ENCODE measurements around the gene KCNJ18.
"Not testable (repeated sequence)": the region's sequence is repeated elsewhere in the genome, so short reads cannot be mapped to it uniquely, and the experiment has no call there.

KCNJ18 gene

DNA sequence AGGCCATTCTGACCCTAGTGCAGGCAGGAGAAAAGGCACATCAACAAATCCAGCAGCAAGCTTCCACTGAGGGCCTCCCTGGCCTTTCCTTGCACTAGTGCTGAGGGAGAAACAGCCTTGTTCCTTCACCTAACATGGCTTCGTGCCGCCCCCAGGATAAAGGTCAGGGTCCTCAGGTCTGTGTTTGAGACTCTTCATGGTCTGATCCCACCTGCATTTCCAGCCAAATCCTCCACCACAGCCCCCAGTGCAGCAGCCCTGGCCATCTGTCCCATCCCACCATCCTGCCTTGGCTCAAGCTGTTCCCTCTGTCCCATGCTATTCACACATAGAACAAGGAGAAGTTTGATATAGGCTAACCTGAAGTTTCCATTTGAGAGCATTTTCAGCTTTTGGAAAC lies 20.9 kb upstream of the KCNJ18 start:
- DNase-seq (ENCODE audit: low spot score), result not testable (repeated sequence)

DNA sequence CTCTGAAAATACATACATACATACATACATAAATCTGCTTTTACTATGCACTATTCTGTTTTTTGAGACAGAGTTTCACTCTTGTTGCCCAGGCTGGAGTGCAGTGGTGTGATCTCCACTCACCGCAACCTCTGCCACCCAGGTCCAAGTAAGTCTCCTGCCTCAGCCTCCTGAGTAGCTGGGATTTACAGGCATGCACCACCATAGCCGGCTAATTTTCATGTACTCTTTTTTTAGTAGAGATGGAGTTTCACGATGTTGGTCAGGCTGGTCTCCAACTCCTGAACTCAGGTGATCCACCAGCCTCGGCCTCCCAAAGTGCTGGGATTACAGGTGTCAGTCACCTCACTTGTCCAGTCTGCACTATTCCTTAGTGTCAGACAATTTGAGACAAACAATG lies 20.5 kb upstream of the KCNJ18 start:
- not testable (repeated sequence) for DNase-seq (ENCODE audit: low spot score)

DNA sequence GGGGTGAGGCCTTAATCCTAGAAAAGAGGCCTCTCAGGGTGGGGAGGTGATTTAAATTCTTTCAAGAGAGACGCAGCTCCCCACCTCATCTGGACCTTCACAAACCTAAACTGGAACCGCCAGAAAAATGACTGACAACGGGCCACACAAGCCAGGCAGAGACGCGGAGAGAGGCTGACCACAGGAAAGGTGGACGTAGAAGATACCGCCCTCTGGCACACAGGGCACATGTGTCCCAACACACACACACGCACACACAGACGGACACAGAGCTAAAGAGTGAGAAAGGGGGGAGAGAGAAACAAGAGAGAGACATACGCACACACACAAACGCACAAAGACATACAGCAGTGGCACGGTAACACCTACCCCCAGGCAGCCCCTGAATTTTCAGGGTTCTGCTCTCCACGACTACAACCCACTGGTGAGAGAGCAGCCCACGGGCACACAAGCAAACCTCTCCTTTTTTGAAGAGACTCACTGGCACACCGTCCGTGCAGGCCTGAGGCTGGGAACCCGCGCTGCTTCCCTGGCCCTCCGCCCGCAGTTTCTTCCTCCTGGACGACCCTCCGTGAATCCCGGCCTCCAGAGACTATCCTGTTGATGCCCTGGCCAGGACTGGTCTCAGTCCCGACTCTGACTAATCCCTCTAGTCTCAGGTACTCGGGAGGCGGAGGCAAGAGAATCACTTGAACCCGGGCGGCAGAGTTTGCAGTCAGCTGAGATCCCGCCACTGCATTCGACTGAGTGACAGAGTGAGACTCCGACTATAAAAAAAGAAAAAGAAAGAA lies 18.7 kb upstream of the KCNJ18 start:
- DNase-seq (ENCODE audit: low spot score), result not testable (repeated sequence)

DNA sequence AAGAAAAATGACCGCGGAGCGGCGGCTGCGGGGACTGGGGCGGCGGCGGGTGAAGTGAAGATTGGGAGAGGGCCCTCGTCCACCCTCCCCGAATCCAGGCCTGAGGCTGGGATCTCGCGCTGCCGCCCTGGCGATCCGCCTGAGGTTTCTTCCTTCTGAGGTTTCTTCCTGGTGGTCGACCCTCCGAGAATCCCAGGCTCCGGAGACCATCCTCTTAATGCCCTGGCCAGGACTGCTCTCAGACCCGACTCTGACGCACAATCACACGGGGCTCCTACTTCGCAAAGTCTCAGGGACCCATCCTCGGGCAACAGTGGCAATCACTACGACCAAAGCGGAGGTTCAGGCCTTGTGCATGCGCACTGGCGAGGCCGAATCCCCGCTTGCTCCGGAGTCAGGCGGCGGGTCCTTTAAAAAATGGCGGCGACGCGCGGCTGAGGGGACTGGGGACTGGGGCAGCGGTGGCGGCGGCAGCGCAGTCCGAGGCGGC lies 18.0 kb upstream of the KCNJ18 start:
- no peak for DNase-seq (ENCODE audit: low spot score)

DNA sequence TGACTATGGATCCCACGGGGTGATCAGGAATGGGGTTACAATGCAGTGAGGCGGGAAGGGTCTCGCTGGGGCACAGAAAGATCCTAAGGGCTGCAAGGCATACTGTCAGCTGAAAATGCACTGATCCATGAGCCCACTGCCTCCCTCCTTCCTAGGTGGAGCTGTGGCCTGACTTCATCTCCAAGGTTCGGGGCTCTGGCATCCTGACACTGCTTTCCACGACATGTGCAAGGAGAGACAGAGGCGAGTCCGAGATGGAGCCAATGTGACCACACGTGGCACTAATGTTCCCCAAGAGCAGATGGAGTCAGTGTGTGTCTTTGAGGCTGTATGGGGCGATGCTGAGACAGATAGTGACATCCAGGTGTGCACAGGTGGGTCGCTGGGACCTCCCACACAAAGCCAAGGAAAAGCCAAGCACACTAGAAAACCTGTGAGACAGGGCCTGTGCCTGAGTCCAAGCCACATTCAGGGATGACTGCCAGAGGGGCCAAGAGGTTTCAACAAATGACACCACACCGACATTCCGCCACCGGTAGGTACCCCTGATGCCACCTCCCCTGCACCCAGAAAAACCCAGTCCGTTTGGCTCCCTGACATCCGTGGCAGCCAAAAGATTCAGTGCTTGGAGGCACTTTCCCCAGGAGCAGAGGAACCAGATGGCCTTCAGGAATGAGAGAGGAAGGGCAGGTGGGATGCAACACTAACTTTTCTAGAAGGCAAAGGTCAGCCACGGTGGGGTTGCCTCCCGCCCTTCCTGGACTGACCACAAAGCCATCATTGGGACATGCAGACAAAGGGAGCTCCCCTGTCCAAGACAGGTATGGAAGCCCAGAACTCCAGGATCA lies 17.2 kb upstream of the KCNJ18 start:
- not testable (repeated sequence) for DNase-seq (ENCODE audit: low spot score)

DNA sequence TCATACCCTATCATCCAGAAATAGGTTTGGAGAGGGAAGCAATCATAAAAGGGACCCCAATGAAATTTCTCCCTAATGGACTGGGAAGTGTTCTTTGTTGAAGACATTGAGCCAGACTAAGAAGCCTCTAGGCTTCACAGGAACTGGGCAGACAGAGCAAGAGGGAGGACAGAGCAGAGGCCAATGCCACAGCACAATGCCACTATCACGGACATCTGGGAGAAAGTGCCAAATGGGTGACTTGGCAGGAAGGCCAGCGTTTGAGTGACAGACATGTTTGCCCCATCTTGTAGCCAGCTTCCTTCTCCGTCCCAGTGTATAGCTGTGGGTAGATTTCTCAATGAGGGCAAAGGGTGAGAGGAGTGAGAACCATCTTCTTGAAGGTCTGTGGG lies 16.6 kb upstream of the KCNJ18 start:
- DNase-seq (ENCODE audit: low spot score), result not testable (repeated sequence)

DNA sequence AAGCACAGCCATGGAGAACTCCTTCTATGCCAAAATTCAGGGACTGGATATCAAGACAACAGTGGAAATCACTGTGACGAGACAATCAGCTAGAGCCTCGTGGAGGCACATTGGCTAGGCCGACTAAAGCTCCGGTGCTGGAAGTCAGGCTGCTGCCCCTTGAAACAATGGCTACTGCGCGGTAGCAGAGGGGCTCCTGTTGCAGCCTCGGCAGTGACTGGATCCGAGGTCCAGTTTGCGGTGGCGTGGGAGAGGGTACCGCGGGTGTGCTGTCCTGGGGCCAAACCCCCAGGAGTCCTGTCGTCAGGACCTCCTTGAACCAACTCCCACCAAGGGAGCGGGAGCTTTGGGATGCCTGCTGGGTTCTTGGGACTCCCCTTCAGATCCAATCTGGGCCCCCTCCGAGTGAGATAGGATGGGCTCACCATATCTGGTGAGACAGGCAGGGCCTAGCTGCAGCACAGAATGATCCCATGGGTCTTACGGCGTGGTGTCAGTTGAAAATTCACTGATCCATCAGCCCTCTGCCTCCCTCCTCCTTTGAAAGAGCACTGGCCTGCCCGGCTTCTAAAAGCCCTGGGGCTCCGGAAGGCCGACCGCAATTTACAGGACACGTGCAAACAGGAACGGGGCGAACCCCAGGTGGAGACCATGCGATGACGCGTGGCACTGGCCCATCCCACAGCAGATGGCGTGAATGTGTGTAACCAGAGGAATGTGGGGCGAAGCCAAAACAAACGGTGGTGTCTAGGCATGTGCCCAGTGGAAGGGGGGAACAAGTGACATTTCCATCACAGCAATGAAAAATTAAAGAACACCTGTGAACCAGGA lies 15.8 kb upstream of the KCNJ18 start:
- no peak for DNase-seq (ENCODE audit: low spot score)

DNA sequence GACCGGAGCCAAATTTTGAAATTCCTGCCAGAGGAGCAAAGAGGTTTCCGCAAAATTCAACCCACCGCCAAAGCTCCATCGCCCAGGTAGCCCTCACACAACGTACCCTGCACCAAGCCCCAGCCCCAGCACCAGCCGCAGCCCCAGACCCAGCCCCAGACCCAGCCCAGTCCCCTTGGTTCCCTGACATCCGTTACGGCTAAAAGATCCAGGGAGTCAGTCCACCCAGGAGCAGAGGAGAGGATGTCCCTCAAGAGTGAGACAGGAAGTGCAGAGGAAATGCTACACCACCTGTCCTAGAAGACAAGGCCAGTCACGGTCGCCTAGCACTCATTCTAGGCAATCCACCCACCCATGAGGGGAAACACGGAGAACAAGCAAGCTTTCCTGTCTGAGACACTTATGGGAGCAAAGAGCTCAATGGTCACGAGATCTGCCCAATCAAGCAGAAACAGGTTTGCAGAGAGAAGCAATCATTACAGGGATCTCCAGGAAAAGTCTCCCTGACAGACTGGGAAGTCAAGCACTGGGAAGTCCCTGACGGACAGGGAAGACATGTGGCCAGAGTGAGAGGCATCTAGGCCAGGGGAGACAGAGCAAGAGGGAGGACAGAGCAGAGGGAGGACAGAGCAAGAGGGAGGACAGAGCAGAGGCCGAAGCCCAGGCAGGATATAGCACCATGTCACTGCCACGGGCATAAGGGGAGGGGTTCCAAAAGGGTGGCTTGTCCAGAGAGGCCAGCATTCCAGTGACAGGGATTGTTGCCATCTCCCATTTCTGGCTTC lies 15.0 kb upstream of the KCNJ18 start:
- DNase-seq (ENCODE audit: low spot score), result no peak

DNA sequence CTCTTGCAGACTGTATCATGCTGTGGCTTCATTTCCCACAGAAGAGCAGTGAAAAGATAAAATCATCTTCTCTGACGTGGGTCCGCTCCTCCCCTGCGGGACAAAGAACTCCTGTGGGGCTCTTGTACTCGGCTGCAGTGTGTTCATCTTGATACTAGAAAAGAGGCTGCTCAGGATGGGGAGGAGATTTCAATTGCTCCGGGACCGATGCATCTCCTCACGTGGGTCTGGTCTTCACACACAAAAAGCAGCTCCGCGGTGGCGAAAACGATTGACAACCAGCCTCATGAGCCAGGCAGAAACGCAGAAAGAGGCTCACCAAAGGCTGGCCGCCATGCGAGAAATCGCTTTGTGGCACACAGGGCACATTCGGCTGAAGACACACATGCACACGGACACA lies 14.4 kb upstream of the KCNJ18 start:
- no peak for DNase-seq (ENCODE audit: low spot score)

DNA sequence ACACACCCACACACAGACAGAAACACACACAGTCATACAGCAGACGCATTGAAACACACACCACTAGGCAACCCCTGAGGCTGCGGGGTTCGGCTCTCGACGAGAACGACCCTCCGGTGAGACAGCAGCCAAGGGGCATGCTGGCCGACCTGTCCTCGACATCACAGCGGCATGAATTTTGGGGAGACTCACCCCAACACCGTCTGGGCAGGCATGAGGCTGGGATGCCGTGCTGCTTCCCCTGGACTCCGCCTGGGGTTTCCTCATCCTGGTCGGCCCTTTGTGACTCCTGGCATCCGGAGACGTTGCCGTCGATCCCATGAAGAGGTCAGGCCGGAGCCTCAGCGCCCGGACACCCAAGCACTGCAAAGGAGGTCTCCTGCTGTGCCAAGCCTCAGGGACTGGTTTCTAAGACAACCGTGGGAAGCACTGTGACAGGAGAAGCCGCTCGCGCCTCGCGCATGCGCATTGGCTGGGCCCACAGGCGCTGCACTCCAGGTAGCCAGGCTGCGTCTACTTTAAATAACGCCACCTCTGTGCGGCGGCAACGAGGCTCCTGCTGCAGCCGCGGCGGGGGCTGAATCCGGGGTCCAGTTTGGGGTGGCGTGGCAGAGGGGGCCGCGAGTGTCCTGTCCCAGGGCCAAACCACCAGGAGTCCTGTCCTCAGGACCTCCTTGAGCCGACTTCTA lies 13.8 kb upstream of the KCNJ18 start:
- DNase-seq (ENCODE audit: low spot score), result no peak

DNA sequence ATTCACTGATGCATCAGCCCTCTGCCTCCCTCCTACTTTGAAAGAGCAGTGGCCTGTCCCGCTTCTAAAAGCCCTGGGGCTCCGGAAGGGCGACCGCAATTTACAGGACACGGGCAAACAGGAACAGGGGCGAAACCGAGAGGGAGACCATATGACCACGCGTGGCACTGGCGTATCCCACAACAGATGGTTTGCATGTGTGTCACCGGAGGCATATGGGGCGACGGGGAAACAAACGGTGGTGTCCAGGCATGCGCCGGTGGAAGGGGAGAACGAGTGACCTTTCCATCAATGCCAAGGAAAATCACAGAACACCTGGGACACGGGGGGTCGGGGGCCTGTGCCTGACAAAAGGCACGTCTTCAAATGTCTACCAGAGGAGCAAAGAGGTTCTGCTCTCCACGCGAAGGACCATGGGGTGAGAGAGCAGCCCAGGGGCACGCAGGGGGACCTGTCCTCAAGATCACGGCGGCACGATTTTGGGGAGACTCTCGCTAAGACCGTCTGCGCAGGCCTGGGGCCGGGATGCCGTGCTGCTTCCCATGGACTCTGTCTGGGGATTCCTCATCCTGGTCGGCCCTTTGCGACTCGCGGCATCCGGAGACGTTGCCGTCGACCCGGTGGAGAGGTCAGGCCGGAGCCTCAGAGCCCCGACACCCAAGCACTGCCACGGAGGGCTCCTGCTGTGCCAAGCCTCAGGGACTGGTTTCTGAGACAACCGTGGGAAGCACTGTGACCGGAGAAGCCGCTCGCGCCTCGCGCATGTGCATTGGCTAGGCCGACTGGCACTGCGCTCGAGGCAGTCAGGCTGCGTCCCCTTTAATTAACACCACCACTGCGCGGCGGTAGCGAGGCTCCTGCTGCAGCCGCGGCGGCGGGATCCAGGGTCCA lies 12.8 kb upstream of the KCNJ18 start:
- DNase-seq (ENCODE audit: low spot score), result no peak

DNA sequence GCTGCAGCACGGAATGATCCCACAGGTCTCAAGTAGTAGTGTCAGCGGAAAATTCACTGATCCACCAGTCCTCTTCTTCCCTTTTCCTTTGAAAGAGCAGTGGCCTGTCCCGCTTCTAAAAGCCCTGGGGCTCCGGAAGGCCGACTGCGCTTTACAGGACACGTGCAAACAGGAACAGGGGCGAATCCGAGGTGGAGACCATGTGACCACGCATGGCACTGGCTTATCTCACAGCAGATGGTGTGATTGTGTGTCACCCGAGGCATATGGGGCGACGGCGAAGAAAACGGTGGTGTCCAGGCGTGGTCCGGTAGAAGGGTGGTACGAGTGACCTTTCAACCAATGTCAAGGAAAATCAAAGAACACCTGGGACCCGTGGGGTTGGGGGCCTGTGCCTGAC lies 12.0 kb upstream of the KCNJ18 start:
- no peak for DNase-seq (ENCODE audit: low spot score)

DNA sequence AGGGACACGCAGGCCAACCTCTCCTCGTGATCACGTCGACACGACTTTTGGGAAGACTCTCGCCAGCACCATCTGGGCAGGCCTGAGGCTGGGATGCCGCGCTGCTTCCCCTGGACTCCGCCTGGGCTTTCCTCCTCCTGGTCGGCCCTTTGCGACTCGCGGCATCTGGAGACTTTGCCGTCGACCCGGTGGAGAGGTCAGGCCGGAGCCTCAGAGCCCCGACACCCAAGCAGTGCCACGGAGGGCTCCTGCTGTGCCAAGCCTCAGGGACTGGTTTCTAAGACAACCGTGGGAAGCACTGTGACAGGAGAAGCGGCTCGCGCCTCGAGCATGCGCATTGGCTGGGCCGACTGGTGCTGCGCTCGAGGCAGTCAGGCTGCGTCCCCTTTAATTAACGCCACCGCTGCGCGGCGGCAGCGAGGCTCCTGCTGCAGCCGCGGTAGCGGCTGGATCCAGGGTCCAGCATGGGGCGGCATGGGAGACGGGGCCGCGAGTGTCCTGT lies 11.4 kb upstream of the KCNJ18 start:
- DNase-seq (ENCODE audit: low spot score), result not testable (repeated sequence)

DNA sequence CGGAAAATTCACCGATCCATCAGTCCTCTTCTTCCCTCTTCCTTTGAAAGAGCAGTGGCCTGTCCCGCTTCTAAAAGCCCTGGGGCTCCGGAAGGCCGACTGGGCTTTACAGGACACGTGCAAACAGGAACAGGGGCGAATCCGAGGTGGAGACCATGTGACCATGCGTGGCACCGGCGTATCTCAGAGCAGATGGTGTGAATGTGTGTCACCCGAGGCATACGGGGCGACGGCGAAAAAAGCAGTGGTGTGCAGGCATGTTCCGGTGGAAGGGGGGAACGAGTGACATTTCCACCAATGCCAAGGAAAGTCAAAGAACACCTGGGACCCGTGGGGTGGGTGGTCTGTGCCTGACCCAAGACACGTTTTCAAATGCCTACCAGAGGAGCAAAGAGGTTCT lies 10.7 kb upstream of the KCNJ18 start:
- not testable (repeated sequence) for DNase-seq (ENCODE audit: low spot score)

DNA sequence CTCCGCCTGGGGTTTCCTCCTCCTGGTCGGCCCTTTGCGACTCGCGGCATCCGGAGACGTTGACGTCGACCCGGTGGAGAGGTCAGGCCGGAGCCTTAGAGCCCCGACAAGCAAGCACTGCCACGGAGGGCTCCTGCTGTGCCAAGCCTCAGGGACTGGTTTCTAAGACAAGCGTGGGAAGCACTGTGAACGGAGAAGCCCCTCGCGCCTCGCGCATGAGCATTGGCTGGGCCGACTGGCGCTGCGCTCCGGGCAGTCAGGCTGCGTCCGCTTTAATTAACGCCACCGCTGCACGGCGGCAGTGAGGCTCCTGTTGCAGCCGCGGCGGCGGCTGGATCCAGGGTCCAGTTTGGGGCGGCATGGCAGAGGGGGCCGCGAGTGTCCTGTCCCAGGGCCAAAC lies 10.2 kb upstream of the KCNJ18 start:
- DNase-seq (ENCODE audit: low spot score), result not testable (repeated sequence)

DNA sequence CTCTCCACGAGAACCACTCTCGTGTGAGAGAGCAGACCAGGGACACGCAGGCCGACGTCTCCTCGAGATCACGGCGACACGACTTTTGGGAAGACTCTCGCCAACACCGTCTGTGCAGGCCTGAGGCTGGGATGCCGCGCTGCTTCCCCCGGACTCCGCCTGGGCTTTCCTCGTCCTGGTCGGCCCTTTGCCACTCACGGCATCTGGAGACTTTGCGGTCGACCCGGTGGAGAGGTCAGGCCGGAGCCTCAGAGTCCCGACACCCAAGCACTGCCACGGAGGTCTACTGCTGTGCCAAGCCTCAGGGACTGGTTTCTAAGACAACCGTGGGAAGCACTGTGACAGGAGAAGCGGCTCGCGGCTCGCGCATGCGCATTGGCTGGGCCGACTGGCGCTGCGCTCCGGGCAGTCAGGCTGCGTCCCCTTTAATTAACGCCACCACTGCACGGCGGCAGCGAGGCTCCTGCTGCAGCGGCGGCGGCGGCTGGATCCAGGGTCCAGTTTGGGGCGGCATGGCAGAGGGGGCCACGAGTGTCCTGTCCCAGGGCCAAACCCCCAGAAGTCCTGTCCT lies 9.1 kb upstream of the KCNJ18 start:
- DNase-seq (ENCODE audit: low spot score), result not testable (repeated sequence)

DNA sequence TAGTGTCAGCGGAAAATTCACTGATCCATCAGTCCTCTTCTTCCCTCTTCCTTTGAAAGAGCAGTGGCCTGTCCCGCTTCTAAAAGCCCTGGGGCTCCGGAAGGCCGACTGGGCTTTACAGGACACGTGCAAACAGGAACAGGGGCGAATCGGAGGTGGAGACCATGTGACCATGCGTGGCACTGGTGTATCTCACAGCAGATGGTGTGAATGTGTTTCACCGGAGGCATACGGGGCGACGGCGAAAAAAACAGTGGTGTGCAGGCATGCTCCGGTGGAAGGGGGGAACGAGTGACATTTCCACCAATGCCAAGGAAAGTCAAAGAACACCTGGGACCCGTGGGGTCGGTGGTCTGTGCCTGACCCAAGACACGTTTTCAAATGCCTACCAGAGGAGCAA lies 8.4 kb upstream of the KCNJ18 start:
- DNase-seq (ENCODE audit: low spot score), result not testable (repeated sequence)

DNA sequence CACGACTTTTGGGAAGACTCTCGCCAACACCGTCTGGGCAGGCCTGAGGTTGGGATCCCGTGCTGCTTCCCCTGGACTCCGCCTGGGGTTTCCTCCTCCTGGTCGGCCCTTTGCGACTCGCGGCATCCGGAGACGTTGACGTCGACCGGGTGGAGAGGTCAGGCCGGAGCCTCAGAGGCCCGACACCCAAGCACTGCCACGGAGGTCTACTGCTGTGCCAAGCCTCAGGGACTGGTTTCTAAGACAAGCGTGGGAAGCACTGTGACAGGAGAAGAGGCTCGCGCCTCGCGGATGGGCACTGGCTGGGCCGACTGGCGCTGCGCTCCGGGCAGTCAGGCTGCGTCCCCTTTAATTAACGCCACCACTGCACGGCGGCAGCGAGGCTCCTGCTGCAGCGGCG lies 7.9 kb upstream of the KCNJ18 start:
- not testable (repeated sequence) for DNase-seq (ENCODE audit: low spot score)

Data from iPS-NIHi11 (cell line).